HepG2 (cell line): ENCODE measurements around the gene ARHGAP15. TPM values are rescaled to one million over a fixed set of nuclear protein-coding genes. Genes with fewer than 3 reads are reported as not detected.

ENCODE experiments used
- ATAC-seq: fragments of 200-7000 bp; cut with Tn5 transposase; 3 replicates; pipeline ENCODE4 v1.9.1; 2020; ENCODE audit warnings: mild to moderate bottlenecking, moderate library complexity
- BruUV-seq: library from RNA; stranded (reverse); fragments of 400-500 nt; replicated peaks from 2 replicates; lab custom pipeline; 2021; lab: Mats Ljungman, UMichigan
- CTCF ChIA-PET: fragments of 300-600 bp; formaldehyde crosslinking; extraction: SDS; loops from one replicate; lab custom pipeline; 2021; ENCODE audit warnings: low total read pairs, inconsistent platforms, low intra/inter-chr PET ratio; lab: Yijun Ruan, JAX
- POLR2A ChIA-PET: fragments of 350-600 bp; sonication (Branson Sonifier 250); formaldehyde crosslinking; loops from one replicate; lab custom pipeline; 2020; ENCODE audit warnings: antibody characterized with exemption, inconsistent platforms; lab: Yijun Ruan, JAX
- DNase-seq: peaks from one replicate; pipeline ENCODE4 v3.0.0-alpha.2; 2015; ENCODE audit warnings: low spot score
- FAIRE-seq: peaks from 3 replicates; lab custom pipeline; 2011; peaks lifted over from hg19 to GRCh38; lab: Jason Lieb, UNC
- H2AFZ ChIP-seq: one replicate; pipeline ENCODE4 v1.6.1; 2011; ENCODE audit warnings: low read length, inconsistent platforms
- H3K27ac ChIP-seq: fragments of 300-600 bp; 3 replicates; pipeline ENCODE4 v1.8.0; 2011; ENCODE audit warnings: mixed run types, mild to moderate bottlenecking, mixed read lengths, low read length, inconsistent platforms; ENCODE audit not compliant: insufficient read depth; ENCODE audit errors: extremely low read length
- H3K27me3 ChIP-seq, 2 experiments: fragments of 200-600 bp in 1 of 2; 2 replicates in 1 of 2; 3 replicates in 1 of 2; pipeline versions ENCODE4 v1.6.0 to v1.8.0; 2011; ENCODE audit warnings: low read length in 2 of 2, mild to moderate bottlenecking in 2 of 2, moderate library complexity in 2 of 2, inconsistent platforms in 1 of 2; ENCODE audit not compliant: insufficient read depth in 2 of 2, control insufficient read depth in 1 of 2
- H3K36me3 ChIP-seq, 2 experiments: fragments of 200-600 bp in 1 of 2; replicated peaks in 1 of 2; 2 replicates in 1 of 2; 3 replicates in 1 of 2; pipeline versions ENCODE4 v1.5.1 to v1.8.0; 2011; ENCODE audit warnings: low read length in 2 of 2, inconsistent platforms in 1 of 2; ENCODE audit not compliant: insufficient read depth in 2 of 2, control insufficient read depth in 1 of 2
- H3K4me1 ChIP-seq: 2 replicates; pipeline ENCODE4 v1.5.1; 2012; ENCODE audit warnings: low read length, inconsistent platforms; ENCODE audit not compliant: insufficient read depth
- H3K4me2 ChIP-seq: 2 replicates; pipeline ENCODE4 v1.6.0; 2011; ENCODE audit warnings: low read depth, low read length, inconsistent platforms
- H3K4me3 ChIP-seq, 3 experiments: fragments of 200-600 bp in 1 of 3; sonication (generic), shearing (Covaris generic) in 1 of 3; replicated peaks in 1 of 3; 2 replicates each; pipeline ENCODE4 v1.5.1; 2011 to 2016; ENCODE audit warnings: low read length in 3 of 3, inconsistent platforms in 2 of 3, low read depth in 2 of 3, mild to moderate bottlenecking in 2 of 3, control low read depth in 1 of 3, mixed read lengths in 1 of 3; ENCODE audit not compliant: insufficient read depth in 1 of 3
- H3K79me2 ChIP-seq: one replicate; pipeline ENCODE4 v1.6.1; 2011; ENCODE audit warnings: low read length, inconsistent platforms; ENCODE audit not compliant: insufficient read depth
- H3K9ac ChIP-seq: 2 replicates; pipeline ENCODE4 v1.6.0; 2011; ENCODE audit warnings: mild to moderate bottlenecking, low read depth, low read length, inconsistent platforms; ENCODE audit not compliant: insufficient read depth
- H3K9me3 ChIP-seq: 2 replicates; pipeline ENCODE4 v1.5.1; 2012; ENCODE audit warnings: mild to moderate bottlenecking, low read length
- H4K20me1 ChIP-seq: 2 replicates; pipeline ENCODE4 v1.6.0; 2011; ENCODE audit warnings: inconsistent platforms, mild to moderate bottlenecking, low read length, moderate library complexity; ENCODE audit not compliant: insufficient read depth
- CHD2 ChIP-seq: IDR thresholded peaks from 2 replicates; pipeline ENCODE4 v1.6.1; 2011; ENCODE audit warnings: low read depth, low read length, improper control_type of control experiment
- ELF4 ChIP-seq: sonication (generic); formaldehyde crosslinking; IDR thresholded peaks from 2 replicates; pipeline ENCODE4 v1.5.0; 2020; ENCODE audit warnings: missing genetic modification reagents, mild to moderate bottlenecking, moderate library complexity, borderline replicate concordance
- NR2C2 ChIP-seq: sonication (generic); formaldehyde crosslinking; IDR thresholded peaks from 2 replicates; pipeline ENCODE4 v1.4.0; 2020; ENCODE audit warnings: missing genetic modification reagents, mild to moderate bottlenecking, moderate library complexity, borderline replicate concordance
- RARA ChIP-seq: IDR thresholded peaks from 2 replicates; pipeline ENCODE4 v1.6.1; 2016; ENCODE audit warnings: missing genetic modification reagents, missing compliant biosample characterization
- RFX5 ChIP-seq: IDR thresholded peaks from 2 replicates; pipeline ENCODE4 v1.6.1; 2011; ENCODE audit warnings: low read depth, low read length, improper control_type of control experiment
- TSC22D2 ChIP-seq: sonication (generic); formaldehyde crosslinking; IDR thresholded peaks from 2 replicates; pipeline ENCODE4 v1.5.1; 2020; ENCODE audit warnings: missing genetic modification reagents, mild to moderate bottlenecking, borderline replicate concordance
- ZKSCAN8 ChIP-seq: IDR thresholded peaks from 2 replicates; pipeline ENCODE4 v1.6.1; 2016; ENCODE audit warnings: borderline replicate concordance, missing genetic modification reagents, missing compliant biosample characterization
- ZNF484 ChIP-seq: sonication (generic); formaldehyde crosslinking; IDR thresholded peaks from 2 replicates; pipeline ENCODE4 v1.5.1; 2020; ENCODE audit warnings: mild to moderate bottlenecking, low read depth, missing genetic modification reagents, borderline replicate concordance
- ZNF660 ChIP-seq: sonication (generic); formaldehyde crosslinking; IDR thresholded peaks from 2 replicates; pipeline ENCODE4 v1.5.1; 2020; ENCODE audit warnings: mild to moderate bottlenecking, low read depth, missing genetic modification reagents, borderline replicate concordance
- ZNF781 ChIP-seq: sonication (generic); formaldehyde crosslinking; IDR thresholded peaks from 2 replicates; pipeline ENCODE4 v1.5.1; 2020; ENCODE audit warnings: borderline replicate concordance, mild to moderate bottlenecking, missing genetic modification reagents; ENCODE audit errors: not compliant biosample characterization
- WGBS: methylation state at CpG from one replicate; pipeline ENCODE4 v1.1.6; 2017; ENCODE audit warnings: low lambda C conversion rate; 5-methylcytosine and 5-hydroxymethylcytosine counted together
- in situ Hi-C: cut with HindIII; loops from 2 replicates; pipeline ENCODE4 v1.10.0; 2017; ENCODE audit warnings: low pct_unique_long_range_greater_than_20kb; ENCODE audit not compliant: extremely low pct_ligation_motif_present
- intact Hi-C: fragments of 100-400 bp; cut with micrococcal nuclease; formaldehyde crosslinking; loops from one replicate; pipeline ENCODE4 v1.10.0; 2022; ENCODE audit not compliant: unreplicated experiment
- polyA plus RNA-seq, 8 experiments: library from polyadenylated mRNA; depleted of rRNA in 3 of 8; stranded (reverse) in 7 of 8; unstranded in 1 of 8; fragments of >200 nt; fragmentation: Illumina TruSeq in 4 of 8; extraction: Trizol in 4 of 8; gene quantifications; 2 replicates each; pipeline versions ENCODE4 v1.2.1 to v1.2.3, GENCODE V29; 2011 to 2016; ENCODE audit warnings: low read depth in 4 of 8, missing spikeins in 1 of 8, mixed read lengths in 1 of 8; ENCODE audit not compliant: insufficient read depth in 1 of 8
- total RNA-seq, 5 experiments: library from RNA; depleted of rRNA; stranded (reverse); fragments of >200 nt; fragmentation: Illumina TruSeq; extraction: Trizol; gene quantifications; 2 replicates each; pipeline ENCODE4 v1.2.3, GENCODE V29; 2016; ENCODE audit warnings: low read depth in 1 of 5
- TF ChIP-seq, protein P1 (sequence below): IDR thresholded peaks from 2 replicates; pipeline ENCODE4 v1.6.1; 2016; ENCODE audit warnings: mild to moderate bottlenecking, missing biosample characterization, missing genetic modification reagents
- TF ChIP-seq, protein P2 (sequence below): sonication (generic); formaldehyde crosslinking; IDR thresholded peaks from 2 replicates; pipeline ENCODE4 v1.9.0; 2021; ENCODE audit warnings: missing genetic modification reagents, mild to moderate bottlenecking, borderline replicate concordance
- TF ChIP-seq, protein P3 (sequence below): sonication (generic); formaldehyde crosslinking; IDR thresholded peaks from 2 replicates; pipeline ENCODE4 v1.5.1; 2020; ENCODE audit warnings: mild to moderate bottlenecking, missing genetic modification reagents
- TF ChIP-seq, protein P4 (sequence below): sonication (generic); formaldehyde crosslinking; IDR thresholded peaks from 2 replicates; pipeline ENCODE4 v1.5.0; 2020; ENCODE audit warnings: mild to moderate bottlenecking, missing genetic modification reagents, moderate library complexity
- TF ChIP-seq, protein P5 (sequence below): sonication (generic); formaldehyde crosslinking; IDR thresholded peaks from 2 replicates; pipeline ENCODE4 v1.5.1; 2020; ENCODE audit warnings: missing genetic modification reagents, mild to moderate bottlenecking, borderline replicate concordance

The ARHGAP15 gene
- total and polyA plus RNA-seq, 2 of the 13 experiments (the other 11 are each of a cell fraction or from before 2014, with no cell fraction given), result 0.04 TPM; not detected in 1

DNA sequence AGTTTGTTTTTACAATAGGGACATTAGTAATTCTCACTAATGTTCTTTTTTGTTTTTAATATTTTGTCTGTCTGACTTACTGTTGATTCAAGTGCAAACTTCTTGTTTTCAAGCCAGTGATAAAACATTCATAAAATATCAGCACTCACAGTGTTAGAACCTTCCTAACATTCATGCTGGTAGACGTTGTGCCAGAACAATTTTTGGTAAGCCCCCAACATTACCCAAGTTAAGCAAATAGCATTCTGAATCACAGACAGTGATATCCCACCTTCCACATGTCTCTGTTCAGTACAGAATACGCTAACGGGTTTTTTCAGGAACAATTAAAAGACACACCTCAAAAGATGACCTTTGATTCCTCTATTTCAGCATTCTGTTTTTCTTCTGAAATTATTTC, 390.3 kb downstream of the ARHGAP15 start:
- no peaks in the 10 kb centered on the region for H4K20me1 ChIP-seq
- DNase-seq (no peak), FAIRE-seq (no peak), ATAC-seq (no peak)
- no peaks in the 10 kb centered on the region for H3K79me2 ChIP-seq
- H3K9ac ChIP-seq, result no peak overlapping the region
- H3K27me3 ChIP-seq, result no peaks in the 10 kb centered on the region
- POLR2A ChIA-PET, result no interaction called here
- H3K27ac ChIP-seq, result no peak overlapping the region
- H2AFZ ChIP-seq, result no peak overlapping the region
- H3K4me3 ChIP-seq, result no peak overlapping the region
- CTCF ChIA-PET, result no interaction called here
- no peaks in the 10 kb centered on the region for H3K4me1 ChIP-seq
- under 1% methylated on average over 3 of the region's 3 CpGs for WGBS
- intact Hi-C loops, result no loop called here
- H3K9me3 ChIP-seq, result no peaks in the 10 kb centered on the region
- H3K4me2 ChIP-seq, result no peak overlapping the region
- in situ Hi-C loops, result no loop called here
- no peaks in the 10 kb centered on the region for H3K36me3 ChIP-seq
- no TSS peak for BruUV-seq
- TF ChIP-seq ELF4 (CRISPR knock-in tag) (no peak), ZNF484 (CRISPR knock-in tag) (no peak), ZNF781 (CRISPR knock-in tag) (no peak), NR2C2 (CRISPR knock-in tag) (no peak), TSC22D2 (CRISPR knock-in tag) (no peak), ZNF660 (no peak), RFX5 (no peak), CHD2 (no peak), RARA (no peak), ZKSCAN8 (CRISPR knock-in tag) (no peak)
- TF ChIP-seq, protein P1, sequence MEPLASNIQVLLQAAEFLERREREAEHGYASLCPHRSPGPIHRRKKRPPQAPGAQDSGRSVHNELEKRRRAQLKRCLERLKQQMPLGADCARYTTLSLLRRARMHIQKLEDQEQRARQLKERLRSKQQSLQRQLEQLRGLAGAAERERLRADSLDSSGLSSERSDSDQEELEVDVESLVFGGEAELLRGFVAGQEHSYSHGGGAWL (CRISPR knock-in tag), result no peak
- TF ChIP-seq, protein P2, sequence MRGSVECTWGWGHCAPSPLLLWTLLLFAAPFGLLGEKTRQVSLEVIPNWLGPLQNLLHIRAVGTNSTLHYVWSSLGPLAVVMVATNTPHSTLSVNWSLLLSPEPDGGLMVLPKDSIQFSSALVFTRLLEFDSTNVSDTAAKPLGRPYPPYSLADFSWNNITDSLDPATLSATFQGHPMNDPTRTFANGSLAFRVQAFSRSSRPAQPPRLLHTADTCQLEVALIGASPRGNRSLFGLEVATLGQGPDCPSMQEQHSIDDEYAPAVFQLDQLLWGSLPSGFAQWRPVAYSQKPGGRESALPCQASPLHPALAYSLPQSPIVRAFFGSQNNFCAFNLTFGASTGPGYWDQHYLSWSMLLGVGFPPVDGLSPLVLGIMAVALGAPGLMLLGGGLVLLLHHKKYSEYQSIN (CRISPR knock-in tag), result no peak
- TF ChIP-seq, protein P3, sequence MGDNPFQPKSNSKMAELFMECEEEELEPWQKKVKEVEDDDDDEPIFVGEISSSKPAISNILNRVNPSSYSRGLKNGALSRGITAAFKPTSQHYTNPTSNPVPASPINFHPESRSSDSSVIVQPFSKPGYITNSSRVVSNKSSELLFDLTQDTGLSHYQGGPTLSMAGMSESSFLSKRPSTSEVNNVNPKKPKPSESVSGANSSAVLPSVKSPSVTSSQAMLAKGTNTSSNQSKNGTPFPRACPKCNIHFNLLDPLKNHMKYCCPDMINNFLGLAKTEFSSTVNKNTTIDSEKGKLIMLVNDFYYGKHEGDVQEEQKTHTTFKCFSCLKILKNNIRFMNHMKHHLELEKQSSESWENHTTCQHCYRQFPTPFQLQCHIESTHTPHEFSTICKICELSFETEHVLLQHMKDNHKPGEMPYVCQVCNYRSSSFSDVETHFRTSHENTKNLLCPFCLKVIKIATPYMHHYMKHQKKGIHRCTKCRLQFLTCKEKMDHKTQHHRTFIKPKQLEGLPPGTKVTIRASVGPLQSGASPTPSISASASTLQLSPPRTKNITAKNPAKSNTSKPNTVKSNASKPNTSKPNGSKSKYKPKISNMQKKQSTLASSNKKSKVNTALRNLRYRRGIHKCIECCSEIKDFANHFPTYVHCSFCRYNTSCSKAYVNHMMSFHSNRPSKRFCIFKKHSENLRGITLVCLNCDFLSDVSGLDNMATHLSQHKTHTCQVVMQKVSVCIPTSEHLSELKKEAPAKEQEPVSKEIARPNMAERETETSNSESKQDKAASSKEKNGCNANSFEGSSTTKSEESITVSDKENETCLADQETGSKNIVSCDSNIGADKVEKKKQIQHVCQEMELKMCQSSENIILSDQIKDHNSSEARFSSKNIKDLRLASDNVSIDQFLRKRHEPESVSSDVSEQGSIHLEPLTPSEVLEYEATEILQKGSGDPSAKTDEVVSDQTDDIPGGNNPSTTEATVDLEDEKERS (CRISPR knock-in tag), result no peak
- TF ChIP-seq, protein P4, sequence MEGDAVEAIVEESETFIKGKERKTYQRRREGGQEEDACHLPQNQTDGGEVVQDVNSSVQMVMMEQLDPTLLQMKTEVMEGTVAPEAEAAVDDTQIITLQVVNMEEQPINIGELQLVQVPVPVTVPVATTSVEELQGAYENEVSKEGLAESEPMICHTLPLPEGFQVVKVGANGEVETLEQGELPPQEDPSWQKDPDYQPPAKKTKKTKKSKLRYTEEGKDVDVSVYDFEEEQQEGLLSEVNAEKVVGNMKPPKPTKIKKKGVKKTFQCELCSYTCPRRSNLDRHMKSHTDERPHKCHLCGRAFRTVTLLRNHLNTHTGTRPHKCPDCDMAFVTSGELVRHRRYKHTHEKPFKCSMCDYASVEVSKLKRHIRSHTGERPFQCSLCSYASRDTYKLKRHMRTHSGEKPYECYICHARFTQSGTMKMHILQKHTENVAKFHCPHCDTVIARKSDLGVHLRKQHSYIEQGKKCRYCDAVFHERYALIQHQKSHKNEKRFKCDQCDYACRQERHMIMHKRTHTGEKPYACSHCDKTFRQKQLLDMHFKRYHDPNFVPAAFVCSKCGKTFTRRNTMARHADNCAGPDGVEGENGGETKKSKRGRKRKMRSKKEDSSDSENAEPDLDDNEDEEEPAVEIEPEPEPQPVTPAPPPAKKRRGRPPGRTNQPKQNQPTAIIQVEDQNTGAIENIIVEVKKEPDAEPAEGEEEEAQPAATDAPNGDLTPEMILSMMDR (CRISPR knock-in tag), result no peak
- TF ChIP-seq, protein P5, sequence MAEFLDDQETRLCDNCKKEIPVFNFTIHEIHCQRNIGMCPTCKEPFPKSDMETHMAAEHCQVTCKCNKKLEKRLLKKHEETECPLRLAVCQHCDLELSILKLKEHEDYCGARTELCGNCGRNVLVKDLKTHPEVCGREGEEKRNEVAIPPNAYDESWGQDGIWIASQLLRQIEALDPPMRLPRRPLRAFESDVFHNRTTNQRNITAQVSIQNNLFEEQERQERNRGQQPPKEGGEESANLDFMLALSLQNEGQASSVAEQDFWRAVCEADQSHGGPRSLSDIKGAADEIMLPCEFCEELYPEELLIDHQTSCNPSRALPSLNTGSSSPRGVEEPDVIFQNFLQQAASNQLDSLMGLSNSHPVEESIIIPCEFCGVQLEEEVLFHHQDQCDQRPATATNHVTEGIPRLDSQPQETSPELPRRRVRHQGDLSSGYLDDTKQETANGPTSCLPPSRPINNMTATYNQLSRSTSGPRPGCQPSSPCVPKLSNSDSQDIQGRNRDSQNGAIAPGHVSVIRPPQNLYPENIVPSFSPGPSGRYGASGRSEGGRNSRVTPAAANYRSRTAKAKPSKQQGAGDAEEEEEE (CRISPR knock-in tag), result no peak
